Measurements from ENCODE around the gene TMEM60.
"Not testable (repeated sequence)": the region's sequence is repeated elsewhere in the genome, so short reads cannot be mapped to it uniquely, and the experiment has no call there.

Gene TMEM60, protein sequence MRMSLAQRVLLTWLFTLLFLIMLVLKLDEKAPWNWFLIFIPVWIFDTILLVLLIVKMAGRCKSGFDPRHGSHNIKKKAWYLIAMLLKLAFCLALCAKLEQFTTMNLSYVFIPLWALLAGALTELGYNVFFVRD

DNA sequence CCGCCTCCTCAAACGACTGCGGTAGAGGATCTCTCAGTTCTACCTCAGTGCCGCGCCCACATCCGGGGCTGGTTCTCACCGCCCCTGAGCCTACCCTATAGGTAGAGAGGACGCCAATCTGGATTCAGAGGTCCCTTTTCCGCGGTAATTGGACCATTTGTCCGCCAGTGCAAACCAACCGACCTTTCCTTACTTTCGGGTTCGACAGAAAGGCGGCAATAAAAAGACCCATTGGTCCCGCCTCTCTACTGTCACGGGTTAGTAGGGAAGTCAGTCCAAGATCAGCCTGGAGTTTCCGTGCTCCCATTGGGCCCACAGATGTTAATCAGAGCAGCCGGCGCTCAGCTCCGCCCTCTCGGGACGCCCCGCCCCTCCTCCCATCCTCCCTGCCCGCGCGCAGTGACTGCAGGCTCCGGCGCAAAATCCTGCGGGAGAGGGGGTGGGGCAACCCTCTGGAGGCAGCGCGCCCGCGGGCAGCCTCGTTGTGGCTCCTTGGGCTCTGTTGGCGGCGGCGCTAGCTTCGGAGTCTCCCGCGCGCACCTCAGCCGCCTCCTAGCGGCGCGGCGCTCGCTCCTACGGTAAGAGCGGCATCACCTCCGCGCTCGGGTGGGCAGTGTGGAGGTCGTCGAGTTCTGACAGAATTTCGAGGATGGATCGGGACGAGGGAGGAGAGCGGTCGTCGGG lies at the start of gene TMEM60, which contains the start of gene PHTF2:
TSS of gene TMEM60 (minus strand) at position 41 of the 684 bp plus-strand sequence. CDS start 4,061 bp downstream, outside the sequence.
TSS of gene PHTF2 (plus strand) at position 380 of the 684 bp plus-strand sequence.
- peak; percentile 100 for DNase-seq

- DNase-seq = no peak
Measured at GRCh38 chr7:77846317-77847092, 48.3 kb upstream of the TMEM60 start.

- no peak for DNase-seq
Measured at GRCh38 chr7:77843194-77843593, 45.0 kb upstream of the TMEM60 start.

DNA sequence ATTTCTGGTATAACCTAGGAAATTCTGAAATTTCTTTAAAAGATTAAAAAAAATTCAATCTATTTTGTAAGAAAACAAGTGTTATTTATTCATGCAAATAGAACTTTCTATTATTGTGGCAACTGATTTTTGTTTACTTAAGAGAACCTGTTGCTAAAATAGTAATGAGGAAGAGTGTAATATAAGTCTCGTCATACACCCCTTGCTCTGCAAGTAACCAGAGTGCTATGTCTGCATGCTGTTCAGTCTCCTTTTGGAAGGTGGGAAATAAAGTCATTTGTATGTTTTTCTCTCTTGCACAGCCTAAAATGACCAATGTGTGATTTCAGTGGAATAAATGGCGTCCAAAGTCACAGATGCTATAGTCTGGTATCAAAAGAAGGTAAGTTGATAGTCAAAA lies 41.7 kb upstream of the TMEM60 start:
- DNase-seq = no peak

DNA sequence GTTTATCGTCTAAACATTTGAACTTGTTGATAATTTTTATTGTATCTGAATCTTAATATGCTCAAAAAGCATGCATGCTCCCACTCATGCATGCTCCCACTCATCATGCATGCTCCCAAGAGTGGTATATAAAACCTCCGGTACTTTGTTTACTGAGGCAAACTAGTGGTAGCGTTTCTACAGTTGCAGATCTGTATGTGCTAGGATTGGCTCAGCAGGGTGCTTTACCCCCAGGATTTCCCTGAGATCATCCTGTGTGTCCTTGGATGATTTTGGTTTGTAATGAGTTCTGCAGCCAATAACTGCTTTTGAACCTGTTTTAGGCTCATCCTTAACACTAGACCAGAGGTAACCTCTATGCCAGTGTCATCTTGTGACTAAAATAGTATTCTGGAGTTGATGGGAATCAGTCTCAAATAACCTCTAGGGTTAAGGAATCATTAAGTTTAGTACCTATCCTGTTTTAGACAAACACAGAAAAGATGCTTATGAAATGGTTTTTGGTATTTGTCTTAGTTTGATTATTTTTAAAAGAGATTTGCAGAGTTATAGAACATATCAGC lies 40.8 kb upstream of the TMEM60 start:
- DNase-seq = peak; percentile 78 to 90

DNA sequence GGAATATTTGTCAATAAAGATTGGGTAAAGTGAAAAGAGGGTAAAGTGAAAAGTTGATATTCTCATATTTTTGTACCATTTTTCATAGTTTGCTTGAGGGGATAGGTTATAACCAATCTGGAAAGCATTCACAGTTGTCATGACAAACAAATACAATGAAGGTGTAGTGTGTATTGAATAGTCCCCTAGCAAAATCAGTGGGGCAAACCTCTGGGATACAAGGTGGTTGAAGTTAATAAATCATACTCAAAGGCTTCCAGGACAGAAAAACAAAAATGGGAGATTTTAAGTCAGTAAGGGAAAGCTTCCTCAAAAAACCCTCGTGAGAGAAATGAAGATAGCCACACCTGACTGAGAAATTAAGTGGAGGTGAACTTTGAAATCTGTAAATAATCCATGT lies 39.7 kb upstream of the TMEM60 start:
- no peak for DNase-seq

- DNase-seq = peak; percentile 59 to 69
Measured at GRCh38 chr7:77837275-77837674, 39.0 kb upstream of the TMEM60 start.

GRCh38 chr7:77836425-77836824 lies 38.2 kb upstream of the TMEM60 start:
- DNase-seq = not testable (repeated sequence)

- no peak for DNase-seq
Measured at GRCh38 chr7:77833136-77833535, 34.9 kb upstream of the TMEM60 start.

GRCh38 chr7:77831953-77832352 lies 33.7 kb upstream of the TMEM60 start:
- DNase-seq = no peak

- no peak for DNase-seq
Measured at GRCh38 chr7:77831481-77831880, 33.2 kb upstream of the TMEM60 start.

DNA sequence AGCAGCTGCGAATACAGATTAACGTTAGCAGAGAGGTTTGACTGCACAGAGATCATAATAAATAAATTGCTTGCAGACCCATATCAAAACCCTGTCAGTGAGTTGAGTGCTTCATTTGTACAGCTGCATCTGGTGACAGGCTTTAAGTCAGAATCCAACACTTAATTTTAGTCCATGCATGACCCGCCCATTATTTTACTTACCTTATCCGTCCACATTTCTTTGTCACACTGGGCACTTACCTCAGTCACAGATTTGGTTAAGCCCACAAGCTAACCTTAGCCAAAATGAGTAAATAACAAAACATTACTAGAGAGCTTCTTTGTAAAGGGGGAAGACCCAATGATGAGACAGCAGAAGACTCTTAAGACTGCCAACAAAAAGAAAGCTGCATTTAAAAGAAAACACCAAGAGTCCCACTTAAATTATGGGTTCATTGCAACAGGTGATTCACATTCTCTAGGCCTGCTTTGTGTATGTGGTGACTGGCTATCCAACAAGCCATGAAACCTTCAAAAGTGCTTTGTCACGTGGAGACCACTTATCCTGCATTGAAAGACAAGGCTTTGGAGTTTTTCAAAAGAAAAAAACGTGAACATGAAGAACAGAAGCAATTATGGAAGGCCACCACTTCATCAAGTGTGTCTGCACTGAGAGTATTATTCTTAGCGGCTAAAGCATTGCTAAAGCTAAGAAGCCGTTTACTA lies 32.6 kb upstream of the TMEM60 start:
- no peak for DNase-seq

- DNase-seq = peak; percentile 3 to 27
Measured at GRCh38 chr7:77827999-77828398, 29.8 kb upstream of the TMEM60 start.

GRCh38 chr7:77826300-77826699 lies 28.1 kb upstream of the TMEM60 start:
- no peak for DNase-seq

DNA sequence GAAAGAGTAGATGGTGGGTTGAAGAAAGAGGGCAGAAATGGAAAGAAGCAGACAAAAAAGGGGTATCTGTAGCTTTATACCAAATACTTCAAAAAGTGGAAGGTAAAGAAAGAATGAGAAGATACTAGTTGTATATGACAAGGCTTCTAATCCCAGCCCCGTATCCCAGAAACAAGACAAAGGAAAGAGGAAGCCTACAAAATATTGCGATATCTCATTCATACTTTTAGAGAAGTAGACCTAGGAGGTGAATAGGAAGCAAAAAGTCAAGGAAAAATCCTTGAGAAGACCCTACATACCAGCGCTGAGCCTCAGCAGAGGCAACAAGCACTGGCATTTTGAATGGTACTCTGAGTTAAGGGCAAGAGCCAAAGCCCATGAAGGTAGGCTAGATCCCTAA lies 26.9 kb upstream of the TMEM60 start:
- DNase-seq = no peak

- DNase-seq = no peak
Measured at GRCh38 chr7:77824636-77825035, 26.4 kb upstream of the TMEM60 start.

GRCh38 chr7:77823787-77824186 lies 25.6 kb upstream of the TMEM60 start:
- DNase-seq = no peak

GRCh38 chr7:77822269-77822668 lies 24.0 kb upstream of the TMEM60 start:
- no peak for DNase-seq

DNA sequence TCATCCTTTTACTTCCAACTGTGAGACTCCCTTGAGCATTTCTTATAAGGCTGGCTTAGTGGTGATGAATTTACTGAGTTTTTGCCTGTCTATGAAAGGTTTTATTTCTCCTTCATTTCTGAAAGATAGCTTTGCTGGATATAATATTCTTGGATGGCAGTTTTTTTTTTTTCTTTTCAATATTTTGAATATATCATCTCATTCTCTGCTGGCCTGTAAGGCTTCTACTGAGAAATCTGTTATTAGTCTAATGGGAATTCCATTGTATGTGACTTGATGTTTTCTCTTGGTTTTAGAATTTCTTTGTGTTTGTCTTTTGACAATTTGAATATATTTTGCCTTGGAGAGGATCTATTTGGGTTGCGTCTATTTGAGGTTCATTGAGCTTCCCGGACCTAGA lies 22.7 kb upstream of the TMEM60 start:
- DNase-seq = no peak

DNA sequence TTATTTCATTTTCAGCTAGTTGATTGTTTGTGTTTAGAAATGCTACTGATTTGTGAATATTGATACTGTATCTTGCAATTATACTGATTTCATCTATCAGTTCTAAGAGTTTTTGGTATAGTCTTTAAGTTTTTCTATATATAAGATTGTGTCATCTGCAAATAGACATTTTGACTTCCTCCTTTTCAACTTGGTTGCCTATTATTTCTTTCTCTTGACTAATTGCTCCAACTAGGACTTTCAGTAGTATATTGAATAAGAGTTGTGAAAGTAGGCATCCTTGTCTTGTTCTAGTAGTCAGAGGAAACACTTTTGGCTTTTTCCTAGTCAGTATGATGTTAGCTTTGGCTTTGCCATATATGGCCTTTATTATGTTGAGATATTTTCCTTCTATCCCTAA lies 20.8 kb upstream of the TMEM60 start:
- no peak for DNase-seq

DNA sequence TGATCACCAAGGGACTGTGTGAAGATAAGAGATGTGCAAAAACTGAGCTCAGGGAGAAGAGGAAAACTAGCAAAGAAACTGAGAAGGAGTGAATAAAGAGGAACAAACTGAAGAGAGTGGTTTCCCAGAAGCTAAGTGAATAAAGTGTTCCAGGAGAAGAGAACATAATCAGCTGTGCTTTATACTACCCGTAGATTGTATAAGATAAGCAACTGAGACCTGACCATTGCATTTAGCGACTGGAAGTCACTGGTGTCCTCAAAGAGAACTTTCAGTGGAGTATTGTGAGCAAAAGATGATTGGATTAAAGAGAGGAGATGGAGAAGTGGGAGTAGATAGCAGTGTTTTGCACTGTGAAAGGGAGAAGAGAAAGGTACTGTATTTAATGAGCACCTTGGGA lies 14.9 kb upstream of the TMEM60 start:
- no peak for DNase-seq

DNA sequence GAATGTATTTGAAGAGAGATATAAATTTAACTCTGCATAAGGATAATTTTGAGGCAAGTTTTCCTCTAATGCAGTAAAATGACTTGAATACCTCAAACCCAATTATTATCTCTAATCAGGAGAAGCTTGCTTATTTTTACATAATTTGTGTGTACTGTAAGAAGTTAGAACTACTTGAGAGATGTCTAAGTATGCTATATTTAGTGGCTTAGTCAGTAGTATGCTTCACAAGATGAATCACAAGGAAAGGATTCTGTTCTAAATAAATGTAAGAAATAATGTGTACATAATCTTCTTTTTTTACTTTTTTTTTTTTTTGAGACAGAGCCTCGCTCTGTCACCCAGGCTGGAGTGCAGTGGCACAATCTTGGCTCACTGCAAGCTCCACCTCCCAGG lies 14.1 kb upstream of the TMEM60 start:
- no peak for DNase-seq

Data from NCI-H526 (cell line).